Calu3 (cell line): ENCODE results near the gene SBF2. TPM values are rescaled to one million over a fixed set of nuclear protein-coding genes. Genes with fewer than 3 reads are reported as not detected.

ENCODE experiments used
- BruUV-seq: library from RNA; stranded (reverse); fragments of 400-500 nt; replicated peaks from 2 replicates; lab custom pipeline; 2021; lab: Mats Ljungman, UMichigan
- CTCF ChIA-PET: fragments of 300-600 bp; sonication (Branson Sonifier 250); formaldehyde crosslinking; loops from one replicate; lab custom pipeline; 2022; ENCODE audit warnings: antibody characterized with exemption; lab: Charles Lee
- DNase-seq: peaks from one replicate; pipeline ENCODE4 v3.0.0; 2022
- H3K27ac Mint-ChIP-seq: one replicate; pipeline ENCODE4 v1.8.0; 2022; ENCODE audit warnings: mixed read lengths; ENCODE audit not compliant: unreplicated experiment
- H3K27me3 Mint-ChIP-seq: one replicate; pipeline ENCODE4 v1.8.0; 2022; ENCODE audit warnings: mixed read lengths; ENCODE audit not compliant: unreplicated experiment
- H3K36me3 Mint-ChIP-seq: one replicate; pipeline ENCODE4 v1.8.0; 2022; ENCODE audit warnings: mild to moderate bottlenecking, moderate library complexity, mixed read lengths; ENCODE audit not compliant: insufficient read depth, unreplicated experiment
- H3K4me1 Mint-ChIP-seq: one replicate; pipeline ENCODE4 v1.8.0; 2022; ENCODE audit warnings: mild to moderate bottlenecking, low read depth, mixed read lengths; ENCODE audit not compliant: unreplicated experiment
- H3K4me3 Mint-ChIP-seq: one replicate; pipeline ENCODE4 v1.8.0; 2022; ENCODE audit warnings: mild to moderate bottlenecking, low read depth, moderate library complexity, mixed read lengths; ENCODE audit not compliant: unreplicated experiment
- H3K9me3 Mint-ChIP-seq: one replicate; pipeline ENCODE4 v1.8.0; 2022; ENCODE audit warnings: low read depth, mixed read lengths; ENCODE audit not compliant: unreplicated experiment
- CTCF ChIP-seq: fragments of 200-600 bp; IDR thresholded peaks from one replicate; pipeline ENCODE4 v1.8.0; 2022; ENCODE audit warnings: antibody characterized with exemption; ENCODE audit not compliant: unreplicated experiment
- intact Hi-C: fragments of 100-400 bp; cut with micrococcal nuclease; formaldehyde crosslinking; loops from one replicate; pipeline ENCODE4 v1.10.0; 2022; ENCODE audit not compliant: unreplicated experiment
- total RNA-seq: library from RNA; stranded (reverse); gene quantifications from 2 replicates; pipeline ENCODE4 v1.2.3, GENCODE V29; 2022

SBF2 gene
- total RNA-seq, 1 experiment from 2014 or later = 39.0 TPM

GRCh38 chr11:10323793-10324170 lies 29.8 kb upstream of the SBF2 start:
- no peak overlapping the region for H3K27ac Mint-ChIP-seq
- H3K27me3 Mint-ChIP-seq = peaks cover 8% of the 10 kb centered on the region
- H3K9me3 Mint-ChIP-seq = no peaks in the 10 kb centered on the region
- H3K4me3 Mint-ChIP-seq = no peak overlapping the region
- DNase-seq = no peak
- CTCF ChIA-PET = interaction anchor here (0.5 to 1.0 kb wide), 2 partner anchors 43 to 162 kb away, joined by 3 to 6 read pairs; no protein-coding TSS in a partner anchor
- peaks cover 6% of the 10 kb centered on the region for H3K36me3 Mint-ChIP-seq
- no TSS peak for BruUV-seq
- TF ChIP-seq CTCF = no peak
- H3K4me1 Mint-ChIP-seq = peaks cover 27% of the 10 kb centered on the region
- intact Hi-C loops = loop anchor here (2.0 to 10.0 kb wide), 5 partner anchors 116 to 699 kb away; no protein-coding TSS in a partner anchor

- H3K4me3 Mint-ChIP-seq = no peak overlapping the region
Measured at GRCh38 chr11:10322830-10323792, 29.1 kb upstream of the SBF2 start.

GRCh38 chr11:10322401-10322800 lies 28.4 kb upstream of the SBF2 start:
- H3K4me1 Mint-ChIP-seq = peaks cover 26% of the 10 kb centered on the region
- H3K27me3 Mint-ChIP-seq = peaks cover 8% of the 10 kb centered on the region

More at GRCh38 chr11:10322830-10323792, 29.1 kb upstream of the SBF2 start:
- Mint-ChIP-seq H3K27ac (peak overlapping the region; percentile 79), H3K4me1 (peaks cover 27% of the 10 kb centered on the region), H3K9me3 (no peaks in the 10 kb centered on the region), H3K36me3 (peaks cover 6% of the 10 kb centered on the region), H3K27me3 (peaks cover 8% of the 10 kb centered on the region)
- CTCF ChIA-PET = interaction anchor here (0.5 to 1.6 kb wide), 4 partner anchors 15 to 162 kb away, joined by 3 to 6 read pairs (median 4); no protein-coding TSS in a partner anchor
- TF ChIP-seq CTCF = peak; percentile 57
- peak; percentile 56 for DNase-seq
- intact Hi-C loops = loop anchor here (2.0 to 10.0 kb wide), 5 partner anchors 116 to 698 kb away; no protein-coding TSS in a partner anchor
- no TSS peak for BruUV-seq

More at GRCh38 chr11:10322401-10322800, 28.4 kb upstream of the SBF2 start:
- TF ChIP-seq CTCF = no peak
- no peaks in the 10 kb centered on the region for H3K9me3 Mint-ChIP-seq
- intact Hi-C loops = loop anchor here (2.0 to 10.0 kb wide), 5 partner anchors 115 to 698 kb away; no protein-coding TSS in a partner anchor
- BruUV-seq = no TSS peak
- peaks cover 6% of the 10 kb centered on the region for H3K36me3 Mint-ChIP-seq
- H3K27ac Mint-ChIP-seq = peak overlapping the region; percentile 79
- H3K4me3 Mint-ChIP-seq = no peak overlapping the region
- CTCF ChIA-PET = interaction anchor here (0.5 to 1.6 kb wide), 3 partner anchors 15 to 160 kb away, joined by 3 to 4 read pairs (median 4); partner anchors contain the start of gene ADM
- no peak for DNase-seq
